D721Med (cell line): ENCODE measurements around the gene CCM2.

ENCODE experiments used
- DNase-seq: peaks from one replicate; pipeline ENCODE4 v3.0.0; 2011; ENCODE audit warnings: low spot score; ENCODE audit not compliant: insufficient read length
- FAIRE-seq: peaks from 2 replicates; lab custom pipeline; 2011; peaks lifted over from hg19 to GRCh38; lab: Jason Lieb, UNC
- CTCF ChIP-seq: IDR thresholded peaks from 2 replicates; pipeline ENCODE4 v1.5.1; 2012; ENCODE audit warnings: mild to moderate bottlenecking, control low read depth; ENCODE audit not compliant: insufficient read depth; ENCODE audit errors: missing control alignments

CCM2 gene

GRCh38 chr7:45068236-45069023, 68.4 kb downstream of the CCM2 start:
- DNase-seq (no peak), FAIRE-seq (no peak)
- no peak for TF ChIP-seq CTCF

- TF ChIP-seq CTCF, result no peak
- DNase-seq (no peak), FAIRE-seq (no peak)
These were observed 69.6 kb downstream of the CCM2 start for GRCh38 chr7:45069444-45070253.

- TF ChIP-seq CTCF, result no peak
- no peak for FAIRE-seq
- DNase-seq, result no peak
These were observed 70.2 kb downstream of the CCM2 start for GRCh38 chr7:45070254-45070642.

- FAIRE-seq, result no peak
- no peak for DNase-seq
- TF ChIP-seq CTCF, result no peak
These were observed 71.5 kb downstream of the CCM2 start for GRCh38 chr7:45071528-45071927.

- FAIRE-seq (no peak), DNase-seq (no peak)
- TF ChIP-seq CTCF, result no peak
These were observed 72.4 kb downstream of the CCM2 start for GRCh38 chr7:45072131-45073030.

- TF ChIP-seq CTCF, result no peak
- no peak for FAIRE-seq
- DNase-seq, result no peak
These were observed 73.2 kb downstream of the CCM2 start for GRCh38 chr7:45073031-45073785.
